Astrocyte of the cerebellum (primary cell): ENCODE results near the gene SLC25A18.
A peak's percentile ranks its signal among the peaks of the same experiment; 100 is the strongest.
"Not testable (repeated sequence)": the region's sequence is repeated elsewhere in the genome, so short reads cannot be mapped to it uniquely, and the experiment has no call there.

Experiments used
- DNase-seq: peaks from one replicate; pipeline ENCODE4 v3.0.0-alpha.2; 2011; ENCODE audit warnings: low read depth
- H3K4me3 ChIP-seq: 2 replicates; pipeline ENCODE4 v1.5.1; 2011; ENCODE audit warnings: mild to moderate bottlenecking, low read depth, low read length, moderate library complexity
- CTCF ChIP-seq: IDR thresholded peaks from 2 replicates; pipeline ENCODE4 v1.5.1; 2012; ENCODE audit warnings: low read length, low read depth, moderate library complexity, mild to moderate bottlenecking; ENCODE audit errors: missing control alignments
- in situ Hi-C: cut with HindIII; loops from 2 replicates; pipeline ENCODE4 v1.10.0; 2017; ENCODE audit warnings: low sequenced_read_pairs

SLC25A18 gene

GRCh38 chr22:17549183-17549582 is 14.1 kb upstream of the SLC25A18 start:
- TF ChIP-seq CTCF, result no peak
- in situ Hi-C loops, result no loop called here
- DNase-seq, result no peak
- no peak overlapping the region for H3K4me3 ChIP-seq

GRCh38 chr22:17549655-17550054 is 13.6 kb upstream of the SLC25A18 start:
- no peak overlapping the region for H3K4me3 ChIP-seq
- no peak for DNase-seq
- in situ Hi-C loops, result no loop called here
- TF ChIP-seq CTCF, result no peak

- TF ChIP-seq CTCF, result no peak
- no peak overlapping the region for H3K4me3 ChIP-seq
- in situ Hi-C loops, result no loop called here
- no peak for DNase-seq
These were observed 10.6 kb upstream of the SLC25A18 start for GRCh38 chr22:17552737-17553136.

- H3K4me3 ChIP-seq, result no peak overlapping the region
- no peak for DNase-seq
- in situ Hi-C loops, result no loop called here
- TF ChIP-seq CTCF, result no peak
These were observed 8.5 kb upstream of the SLC25A18 start for GRCh38 chr22:17554814-17555213.

- no peak for TF ChIP-seq CTCF
These were observed 4.1 kb upstream of the SLC25A18 start for GRCh38 chr22:17559188-17559587.

GRCh38 chr22:17563936-17564391 is 666 bp downstream of the SLC25A18 start:
- in situ Hi-C loops, result no loop called here
- no peak overlapping the region for H3K4me3 ChIP-seq
- TF ChIP-seq CTCF, result peak; percentile 15
- DNase-seq, result no peak

More at GRCh38 chr22:17559188-17559587, 4.1 kb upstream of the SLC25A18 start:
- DNase-seq, result no peak
- in situ Hi-C loops, result no loop called here
- H3K4me3 ChIP-seq, result no peak overlapping the region

- DNase-seq, in situ Hi-C loops, H3K4me3 ChIP-seq: not testable (repeated sequence)
These were observed 2.9 kb downstream of the SLC25A18 start for GRCh38 chr22:17566016-17566687.
